GM19328 (cell line): ENCODE measurements around the gene PCBP2.
A peak's percentile ranks its signal among the peaks of the same experiment; 100 is the strongest.
"Not testable (repeated sequence)": the region's sequence is repeated elsewhere in the genome, so short reads cannot be mapped to it uniquely, and the experiment has no call there.

Source experiments
- ATAC-seq: cut with Tn5 transposase; IDR thresholded peaks from one replicate; pipeline ENCODE4 v1.9.1; 2021; ENCODE audit warnings: mild to moderate bottlenecking, moderate library complexity; ENCODE audit not compliant: unreplicated experiment

Gene PCBP2

DNA sequence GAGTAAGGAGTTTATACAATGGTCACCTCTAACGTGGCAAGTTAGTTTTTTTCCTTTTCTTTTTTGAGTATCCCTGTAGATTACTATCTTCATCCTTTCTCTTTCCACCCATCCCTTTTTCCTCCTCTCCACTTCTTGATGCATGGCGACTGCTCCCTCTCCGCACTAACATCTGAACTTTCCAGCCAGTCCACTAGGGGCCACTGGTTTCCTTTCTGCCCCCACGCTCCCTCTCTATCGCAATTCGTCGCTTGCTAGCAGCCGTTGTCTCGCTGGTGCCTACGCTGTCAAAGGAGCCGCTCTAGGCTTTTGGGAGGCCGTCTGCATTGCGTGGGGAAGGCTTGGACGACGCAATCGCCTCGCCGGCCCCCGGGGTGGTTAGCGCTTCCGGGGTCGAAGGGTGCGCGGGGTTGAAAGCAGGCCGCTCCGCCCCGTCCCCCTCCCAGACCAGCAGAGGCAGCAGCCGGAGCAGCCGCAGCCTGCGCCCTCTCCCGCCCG lies at the start of gene PCBP2:
TSS of gene PCBP2 (plus strand) at position 442 of the 498 bp plus-strand sequence. CDS start 2,699 bp downstream, outside the sequence.
- ATAC-seq: peak; percentile 95

DNA sequence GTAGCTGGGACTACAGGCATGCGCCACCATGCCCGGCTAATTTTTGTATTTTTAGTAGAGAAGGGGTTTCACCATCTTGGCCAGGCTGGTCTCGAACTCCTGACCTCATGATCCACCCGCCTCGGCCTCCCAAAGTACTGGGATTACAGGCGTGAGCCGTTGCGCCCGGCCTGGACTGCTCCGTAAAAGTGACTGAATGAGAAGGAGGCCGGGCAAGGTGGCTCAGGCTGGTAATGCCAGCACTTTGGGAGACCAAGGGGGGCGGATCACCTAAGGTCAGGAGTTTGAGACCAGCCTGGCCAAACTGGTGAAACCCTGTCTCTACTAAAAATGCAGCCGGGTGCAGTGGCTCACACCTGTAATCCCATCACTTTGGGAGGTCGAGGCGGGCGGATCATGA lies 49.6 kb upstream of the PCBP2 start:
- not testable (repeated sequence) for ATAC-seq

DNA sequence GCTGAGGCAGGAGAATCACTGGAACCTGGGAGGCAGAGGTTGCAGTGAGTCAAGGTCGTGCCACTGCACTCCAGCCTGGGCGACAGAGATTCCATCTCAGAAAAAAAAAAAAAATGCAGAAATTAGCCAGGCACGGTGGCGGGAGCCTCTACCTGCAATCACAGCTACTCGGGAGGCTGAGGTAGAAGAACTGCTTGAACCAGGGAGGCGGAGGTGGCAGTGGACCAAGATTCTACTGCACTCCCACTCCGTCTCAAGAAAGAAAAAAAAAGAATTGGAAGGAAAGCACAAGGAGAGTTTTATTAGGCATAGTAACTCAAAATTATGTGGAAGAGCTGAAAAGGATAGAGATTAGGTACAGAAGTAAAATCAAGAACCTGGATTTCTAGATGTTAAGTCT lies 49.0 kb upstream of the PCBP2 start:
- no peak for ATAC-seq

DNA sequence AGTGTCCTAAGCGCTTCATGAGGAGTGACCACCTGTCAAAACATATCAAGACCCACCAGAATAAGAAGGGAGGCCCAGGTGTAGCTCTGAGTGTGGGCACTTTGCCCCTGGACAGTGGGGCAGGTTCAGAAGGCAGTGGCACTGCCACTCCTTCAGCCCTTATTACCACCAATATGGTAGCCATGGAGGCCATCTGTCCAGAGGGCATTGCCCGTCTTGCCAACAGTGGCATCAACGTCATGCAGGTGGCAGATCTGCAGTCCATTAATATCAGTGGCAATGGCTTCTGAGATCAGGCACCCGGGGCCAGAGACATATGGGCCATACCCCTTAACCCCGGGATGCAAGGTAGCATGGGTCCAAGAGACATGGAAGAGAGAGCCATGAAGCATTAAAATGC lies 41.0 kb upstream of the PCBP2 start:
- ATAC-seq: no peak

DNA sequence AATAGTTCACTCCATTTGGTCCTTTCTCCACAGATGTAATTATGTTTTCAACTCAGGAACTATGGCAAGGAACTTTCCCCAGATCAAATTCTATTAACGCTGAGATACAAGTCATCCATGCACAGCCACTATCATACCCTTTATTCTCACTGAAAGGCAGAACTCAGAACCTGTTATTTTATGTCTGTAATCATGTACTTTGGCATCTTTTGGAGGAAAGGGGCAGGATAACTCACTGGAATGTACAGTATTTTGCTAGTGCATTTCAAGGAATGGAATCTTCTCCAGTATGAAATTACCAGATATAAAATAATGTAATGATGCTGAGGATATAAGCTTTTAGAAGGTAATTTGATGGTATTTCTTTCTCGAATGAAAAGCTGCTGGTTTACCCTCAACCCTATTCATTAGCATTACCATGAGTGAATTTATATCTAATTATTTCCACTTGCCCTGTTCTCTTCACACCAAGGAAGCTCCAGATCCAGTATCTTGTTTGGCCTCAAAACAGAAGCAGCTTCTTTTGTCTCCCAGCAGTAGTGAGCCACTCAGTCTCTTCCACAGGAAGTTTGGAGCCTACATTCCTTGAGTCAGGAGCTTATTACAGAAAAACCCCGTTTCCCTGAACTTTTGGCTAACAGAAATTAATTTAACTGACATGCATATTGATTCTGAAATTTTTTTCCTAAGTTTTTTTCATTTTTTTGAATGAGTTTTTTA lies 38.3 kb upstream of the PCBP2 start:
- no peak for ATAC-seq

DNA sequence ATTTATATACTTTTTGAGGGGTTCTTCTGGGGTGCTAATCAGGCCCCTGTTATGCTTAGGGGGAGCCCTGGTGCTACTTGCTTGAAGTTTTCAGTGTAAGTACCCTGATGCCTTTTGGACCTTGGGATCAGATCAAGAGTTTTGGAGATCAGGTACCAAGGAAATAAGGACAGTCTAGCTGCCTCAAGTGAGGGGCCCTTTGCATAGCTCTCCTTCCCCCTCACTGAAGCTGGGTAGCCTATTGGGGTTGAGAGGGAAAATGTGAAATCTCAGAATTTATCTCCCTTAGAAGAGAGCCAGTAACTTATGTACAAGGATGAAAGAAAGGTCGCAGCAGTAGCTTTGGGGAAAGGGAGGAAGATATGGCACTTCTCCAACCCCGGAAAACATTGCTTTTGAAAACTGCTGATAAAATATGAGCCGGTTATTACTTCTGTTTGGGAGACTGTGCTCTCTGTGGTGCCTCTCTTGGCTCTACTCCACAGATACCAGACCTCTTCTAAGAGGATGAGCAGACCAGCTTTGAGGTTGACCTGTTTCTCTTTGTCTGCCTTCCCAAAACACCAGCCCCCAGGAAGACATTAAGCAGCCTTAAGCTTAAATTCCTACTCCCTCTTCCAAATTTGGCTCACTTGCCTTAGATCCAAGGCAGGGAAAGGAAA lies 37.0 kb upstream of the PCBP2 start:
- ATAC-seq: no peak

DNA sequence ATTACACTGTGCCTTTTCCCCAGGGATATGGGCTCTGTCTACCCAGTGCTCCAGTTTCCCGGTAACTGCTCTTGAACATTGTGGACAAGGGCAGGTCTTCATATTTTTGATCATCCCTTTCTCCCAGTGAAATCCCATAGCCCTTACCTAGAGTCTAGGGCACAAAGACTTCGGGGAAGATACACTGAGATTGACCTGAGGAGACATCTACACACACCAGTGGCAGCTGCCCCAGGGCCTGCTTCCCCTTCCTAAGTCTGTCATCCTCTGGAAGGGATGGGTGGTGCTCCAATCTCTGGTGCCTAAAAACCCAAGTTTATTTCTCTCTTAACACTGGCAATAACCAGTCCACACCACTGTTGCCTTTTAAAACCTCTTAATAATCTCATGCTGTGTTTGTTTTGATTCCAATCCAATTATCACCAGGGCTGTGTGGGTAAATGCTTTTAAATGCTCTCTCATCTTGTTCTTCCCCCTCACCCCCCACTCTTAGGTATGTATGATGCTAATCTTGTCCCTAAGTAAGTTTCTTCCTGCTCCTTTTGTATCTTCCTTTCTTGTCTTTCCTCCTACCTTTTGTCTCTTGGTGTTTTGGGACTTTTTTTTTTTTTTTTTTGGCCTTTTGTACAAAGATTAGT lies 36.0 kb upstream of the PCBP2 start:
- not testable (repeated sequence) for ATAC-seq

DNA sequence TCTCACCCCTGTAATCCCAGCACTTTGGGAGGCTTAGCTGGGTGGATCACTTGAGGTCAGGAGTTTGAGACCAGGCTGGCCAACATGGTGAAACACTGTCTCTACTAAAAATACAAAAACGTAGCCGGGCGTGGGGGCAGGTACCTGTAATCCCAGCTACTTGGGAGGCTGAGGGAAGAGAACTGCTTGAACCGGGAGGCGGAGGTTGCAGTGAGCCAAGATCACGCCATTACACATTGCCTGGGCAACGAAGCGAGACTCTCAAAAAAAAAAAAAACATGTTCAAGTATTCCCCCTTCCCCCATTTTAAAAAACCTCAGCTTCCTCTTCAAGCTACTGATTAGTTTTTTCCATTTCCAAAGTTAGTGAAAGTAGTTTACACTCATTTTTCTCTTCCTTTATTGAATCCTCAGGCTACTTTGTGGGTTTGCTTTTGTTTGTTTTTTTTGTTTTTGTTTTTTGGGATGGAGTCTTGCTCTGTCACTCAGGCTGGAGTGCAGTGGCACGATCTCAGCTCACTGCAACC lies 34.5 kb upstream of the PCBP2 start:
- ATAC-seq: not testable (repeated sequence)

DNA sequence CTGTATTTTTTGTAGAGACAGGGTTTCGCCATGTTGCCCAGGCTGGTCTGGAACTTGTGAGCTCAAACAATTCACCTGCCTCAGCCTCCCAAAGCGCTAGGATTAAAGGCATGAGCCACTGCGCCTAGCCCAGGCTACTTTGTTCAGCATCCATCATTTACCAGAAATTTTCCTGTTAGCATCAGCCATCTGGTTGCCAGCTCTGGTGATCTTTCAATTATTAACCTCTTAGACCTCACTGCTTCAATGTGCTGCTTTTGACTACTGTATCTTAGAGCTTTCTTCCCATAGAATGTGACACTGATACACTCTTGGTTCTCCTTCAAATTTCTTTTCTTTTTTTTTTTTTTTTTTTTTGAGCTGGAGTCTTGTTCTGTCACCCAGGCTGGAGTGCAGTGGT lies 33.7 kb upstream of the PCBP2 start:
- ATAC-seq: no peak

DNA sequence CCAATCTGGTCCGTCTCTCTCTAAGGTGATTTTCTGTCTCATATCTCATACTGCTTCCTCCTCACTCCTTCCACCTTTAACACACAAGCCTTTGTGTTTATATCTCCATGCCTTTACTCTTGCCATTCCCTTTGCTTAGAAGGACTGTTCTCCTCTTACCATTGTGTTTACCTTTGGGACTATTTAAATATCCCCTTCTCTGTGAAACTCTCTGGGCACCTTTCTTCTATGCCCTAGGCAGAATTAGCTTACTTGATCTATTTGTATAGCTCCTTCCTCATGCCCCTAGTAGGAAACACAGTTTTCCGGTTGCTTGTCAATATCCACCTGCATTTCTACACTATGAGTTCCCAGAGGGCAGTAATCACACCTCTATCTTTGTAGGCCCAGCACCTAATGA lies 32.1 kb upstream of the PCBP2 start:
- ATAC-seq: no peak

DNA sequence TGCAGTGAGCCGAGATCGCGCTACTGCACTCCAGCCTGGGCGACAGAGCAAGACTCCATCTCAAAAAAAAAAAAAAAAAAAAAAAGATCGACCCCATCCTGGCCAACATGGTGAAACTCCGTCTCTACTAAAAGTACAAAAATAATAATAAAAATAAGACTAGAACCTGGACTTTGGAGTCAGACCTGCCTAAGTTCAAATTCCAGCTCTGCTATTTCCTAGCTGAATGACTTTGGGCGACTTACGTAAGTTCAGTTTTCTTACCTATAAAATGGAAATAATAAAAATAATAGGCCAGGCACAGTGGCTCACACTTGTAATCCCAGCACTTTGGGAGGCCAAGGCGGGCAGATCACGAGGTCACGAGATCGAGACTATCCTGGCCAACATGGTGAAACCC lies 29.7 kb upstream of the PCBP2 start:
- ATAC-seq: not testable (repeated sequence)

DNA sequence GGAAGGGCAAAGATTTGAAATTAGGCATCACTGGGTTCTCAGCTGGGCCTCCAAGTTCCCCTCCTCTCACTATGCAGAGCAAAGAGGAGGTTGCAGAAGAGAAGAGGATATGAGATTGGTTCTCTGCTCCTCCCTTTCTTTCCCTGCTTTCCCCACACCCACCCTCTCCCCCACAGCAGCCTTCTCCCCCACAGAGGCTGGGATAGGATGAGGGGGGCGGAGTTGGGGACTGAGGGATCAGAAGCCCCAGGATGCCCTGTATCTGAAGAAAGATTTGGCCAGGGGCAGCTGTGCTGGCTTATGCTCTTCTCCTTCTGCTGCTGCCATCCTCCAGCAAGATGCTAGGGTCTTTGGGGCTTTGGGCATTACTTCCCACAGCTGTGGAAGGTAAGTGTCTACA lies 28.3 kb upstream of the PCBP2 start, which contains the start of gene AMHR2:
TSS of gene AMHR2 (plus strand) at position 259 of the 400 bp plus-strand sequence. CDS start at position 339, 80 bp downstream.
- no peak for ATAC-seq

DNA sequence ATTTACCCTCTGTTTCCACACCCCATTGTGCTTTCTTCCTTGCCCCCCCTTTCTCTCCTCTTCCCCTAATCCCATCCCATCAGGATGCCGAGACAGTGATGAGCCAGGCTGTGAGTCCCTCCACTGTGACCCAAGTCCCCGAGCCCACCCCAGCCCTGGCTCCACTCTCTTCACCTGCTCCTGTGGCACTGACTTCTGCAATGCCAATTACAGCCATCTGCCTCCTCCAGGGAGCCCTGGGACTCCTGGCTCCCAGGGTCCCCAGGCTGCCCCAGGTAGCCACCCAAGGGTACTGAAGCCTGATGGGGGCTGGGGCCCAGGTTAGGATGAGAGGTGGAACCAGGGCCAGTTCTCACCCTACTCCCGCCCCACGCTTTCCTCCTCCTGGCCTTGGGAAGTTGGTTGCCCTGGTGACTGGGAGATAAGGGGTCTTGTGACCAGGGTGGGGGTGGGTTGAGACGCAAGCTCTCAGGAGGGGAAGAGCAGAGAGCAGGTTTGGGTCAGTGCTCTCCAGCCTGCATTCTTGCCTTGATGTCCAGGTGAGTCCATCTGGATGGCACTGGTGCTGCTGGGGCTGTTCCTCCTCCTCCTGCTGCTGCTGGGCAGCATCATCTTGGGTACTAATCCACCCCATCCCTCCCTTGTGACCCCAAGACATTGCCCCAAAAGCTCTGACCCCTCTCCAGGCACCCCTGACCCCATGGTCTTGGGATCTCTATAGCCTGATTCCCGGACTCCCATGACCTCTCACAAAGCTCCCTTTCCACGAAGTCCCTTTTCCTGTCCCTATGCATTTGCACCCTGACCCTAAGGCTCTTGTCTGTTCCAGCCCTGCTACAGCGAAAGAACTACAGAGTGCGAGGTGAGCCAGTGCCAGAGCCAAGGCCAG lies 27.0 kb upstream of the PCBP2 start:
- no peak for ATAC-seq

DNA sequence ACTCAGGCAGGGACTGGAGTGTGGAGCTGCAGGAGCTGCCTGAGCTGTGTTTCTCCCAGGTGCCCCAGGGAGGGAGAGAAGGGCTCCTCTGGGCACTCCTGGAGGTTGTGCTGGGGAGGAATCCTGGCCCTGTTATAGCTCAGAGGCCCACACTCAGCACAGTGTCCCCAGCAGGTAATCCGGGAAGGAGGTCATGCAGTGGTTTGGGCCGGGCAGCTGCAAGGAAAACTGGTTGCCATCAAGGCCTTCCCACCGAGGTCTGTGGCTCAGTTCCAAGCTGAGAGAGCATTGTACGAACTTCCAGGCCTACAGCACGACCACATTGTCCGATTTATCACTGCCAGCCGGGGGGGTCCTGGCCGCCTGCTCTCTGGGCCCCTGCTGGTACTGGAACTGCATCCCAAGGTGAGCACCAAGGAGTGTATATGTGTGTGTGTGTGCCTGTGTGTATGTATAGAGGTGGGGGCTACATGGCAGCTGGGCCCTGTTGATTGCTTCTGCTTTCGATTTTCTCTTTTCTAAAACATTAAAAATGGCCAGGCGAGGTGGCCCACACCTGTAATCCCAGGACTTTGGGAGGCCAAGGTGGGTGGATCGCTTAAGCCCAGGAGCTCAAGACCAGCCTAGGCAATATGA lies 26.3 kb upstream of the PCBP2 start:
- ATAC-seq: no peak

DNA sequence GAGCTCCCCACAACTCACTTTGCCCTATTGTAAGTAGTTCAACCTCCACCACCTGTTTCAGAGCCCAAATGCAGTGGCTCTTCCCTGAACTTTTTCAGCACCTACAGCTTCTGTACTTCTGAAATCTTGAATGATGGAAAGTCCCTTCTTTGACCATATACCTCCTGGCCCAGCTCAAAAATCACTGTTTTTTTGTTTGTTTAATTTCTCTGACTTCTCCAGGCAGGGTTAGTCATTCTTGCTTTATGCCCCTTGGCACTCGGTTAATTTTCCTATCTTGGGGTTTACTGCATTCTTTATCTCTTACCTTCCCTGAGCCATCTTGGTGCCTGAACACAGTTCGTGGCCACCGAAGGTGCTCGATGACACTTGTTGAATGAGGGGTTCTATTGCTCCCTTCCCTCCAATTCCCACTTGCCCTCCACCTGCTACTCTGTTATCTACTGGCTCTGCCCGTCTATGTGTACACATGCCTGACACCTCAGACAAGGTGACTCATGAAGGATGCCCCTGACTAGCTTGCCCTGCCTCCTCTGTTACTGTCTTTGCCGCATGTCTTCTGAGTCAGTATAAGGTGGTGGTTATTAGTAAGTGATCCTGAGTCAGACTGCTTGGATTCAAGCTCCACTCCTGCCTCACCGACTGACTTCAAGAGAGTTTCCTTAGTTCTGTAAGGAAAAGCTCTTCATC lies 23.9 kb upstream of the PCBP2 start:
- ATAC-seq: no peak

DNA sequence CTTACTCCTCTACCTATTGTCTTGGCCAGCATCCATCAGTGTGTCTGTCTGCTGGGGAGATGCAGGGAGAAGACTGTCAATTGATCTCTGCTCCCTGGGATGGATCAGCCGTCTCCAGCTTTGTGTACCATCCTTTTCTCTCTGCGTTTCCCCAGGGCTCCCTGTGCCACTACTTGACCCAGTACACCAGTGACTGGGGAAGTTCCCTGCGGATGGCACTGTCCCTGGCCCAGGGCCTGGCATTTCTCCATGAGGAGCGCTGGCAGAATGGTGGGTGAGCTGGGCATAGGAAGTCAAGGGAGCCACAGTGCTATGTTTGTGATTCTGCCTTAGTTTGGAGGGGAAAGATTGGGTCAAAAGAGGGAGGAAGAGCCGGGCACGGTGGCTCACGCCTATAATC lies 23.2 kb upstream of the PCBP2 start:
- no peak for ATAC-seq

DNA sequence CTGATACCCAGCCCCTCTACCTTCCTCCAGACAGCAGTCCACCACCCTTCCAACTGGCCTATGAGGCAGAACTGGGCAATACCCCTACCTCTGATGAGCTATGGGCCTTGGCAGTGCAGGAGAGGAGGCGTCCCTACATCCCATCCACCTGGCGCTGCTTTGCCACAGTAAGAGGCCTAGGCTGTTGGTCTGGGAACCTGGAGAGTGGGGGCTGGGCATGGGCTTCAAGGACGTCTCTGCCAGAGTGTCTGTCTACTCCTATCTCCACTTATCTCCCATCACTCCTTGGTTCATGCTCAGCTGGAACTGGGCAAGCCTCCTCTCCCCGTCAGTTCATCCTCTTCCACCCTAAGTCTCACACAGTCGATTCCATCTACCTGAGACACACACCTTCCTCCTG lies 21.8 kb upstream of the PCBP2 start:
- ATAC-seq: no peak

DNA sequence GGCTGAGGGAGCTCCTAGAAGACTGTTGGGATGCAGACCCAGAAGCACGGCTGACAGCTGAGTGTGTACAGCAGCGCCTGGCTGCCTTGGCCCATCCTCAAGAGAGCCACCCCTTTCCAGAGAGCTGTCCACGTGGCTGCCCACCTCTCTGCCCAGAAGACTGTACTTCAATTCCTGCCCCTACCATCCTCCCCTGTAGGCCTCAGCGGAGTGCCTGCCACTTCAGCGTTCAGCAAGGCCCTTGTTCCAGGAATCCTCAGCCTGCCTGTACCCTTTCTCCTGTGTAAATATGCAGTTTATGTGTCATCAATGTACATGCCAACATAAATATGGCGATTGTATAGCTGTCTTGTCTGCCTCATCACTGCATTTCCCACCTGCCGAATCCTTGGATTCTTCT lies 20.7 kb upstream of the PCBP2 start:
- no peak for ATAC-seq

DNA sequence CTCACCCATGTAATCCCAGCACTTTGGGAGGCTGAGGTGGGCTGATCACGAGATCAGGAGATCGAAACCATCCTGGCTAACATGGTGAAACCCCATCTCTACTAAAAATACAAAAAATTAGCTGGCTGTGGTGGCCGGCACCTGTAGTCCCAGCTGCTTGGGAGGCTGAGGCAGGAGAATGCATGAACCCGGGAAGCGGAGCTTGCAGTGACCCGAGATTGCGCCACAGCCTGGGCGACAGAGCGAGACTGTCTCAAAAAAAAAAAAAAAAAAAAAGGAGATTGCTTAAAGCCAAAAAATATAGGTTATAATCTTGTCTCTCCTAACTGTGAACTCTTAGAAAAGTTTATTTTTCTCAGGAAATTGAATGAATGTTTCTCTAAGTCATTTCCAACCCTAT lies 16.6 kb upstream of the PCBP2 start:
- not testable (repeated sequence) for ATAC-seq
